ENCODE measurements around the gene FHOD3. TPM values are rescaled to one million over a fixed set of nuclear protein-coding genes. Genes with fewer than 3 reads are reported as not detected.

Gene FHOD3
- total and polyA plus RNA-seq, 9 of the 15 experiments (the other 6 are each of a cell fraction or from before 2014, with no cell fraction given): 0.11 TPM; not detected in 8

- Histone ChIP-seq H3K4me1 (replicated peaks in 1 of 2; ENCODE audit: control insufficient read depth in 2 of 2, insufficient read depth in 2 of 2, low read length in 2 of 2) (no peaks in the 10 kb centered on the region), H2AFZ (ENCODE audit: low read depth, low read length) (no peak overlapping the region), H3K9me3 (replicated peaks; ENCODE audit: control insufficient read depth, insufficient read depth, low read depth, low read length) (no peaks in the 10 kb centered on the region), H3K9me1 (ENCODE audit: control insufficient read depth, insufficient read depth, low read length) (no peaks in the 10 kb centered on the region), H3K4me3 (no peak overlapping the region), H3K4me2 (ENCODE audit: insufficient read depth, low read length) (no peak overlapping the region), H3K27me3 (ENCODE audit: control insufficient read depth in 2 of 2, insufficient read depth in 2 of 2, low read length in 2 of 2) (peaks cover 5 to 9% of the 10 kb centered on the region in 2 experiments; a peak in 3 of 5 replicates), H3K9ac (ENCODE audit: insufficient read depth in 1 of 2, low read depth in 2 of 2, low read length in 2 of 2) (no peak overlapping the region), H4K20me1 (replicated peaks; ENCODE audit: control insufficient read depth, insufficient read depth, low read length) (no peaks in the 10 kb centered on the region), H3K27ac (ENCODE audit: extremely low read depth, low read depth, low read length) (no peak overlapping the region), H3K79me2 (ENCODE audit: control insufficient read depth, insufficient read depth, low read length) (no peaks in the 10 kb centered on the region), H3K36me3 (ENCODE audit: control insufficient read depth, insufficient read depth, low read length) (no peaks in the 10 kb centered on the region)
- no TSS peak for BruUV-seq (replicated peaks)
- no peak for ATAC-seq
- CTCF ChIA-PET (ENCODE audit: low intra/inter-chr PET ratio): no interaction called here
- POLR2A ChIA-PET: no interaction called here
- no peak for DNase-seq (ENCODE audit: extremely low read depth in 1 of 4, low spot score in 3 of 4)
- no peak for FAIRE-seq
- intact Hi-C loops (cut with micrococcal nuclease): no loop called here
- in situ Hi-C loops (cut with MboI): no loop called here
- 0% methylated on average over 1 of the region's 1 CpG for WGBS (ENCODE audit: insufficient coverage, low coverage, missing lambda C conversion rate)
- TF ChIP-seq ILF3 (IDR thresholded peaks at IDR 0.05; ENCODE audit: borderline replicate concordance) (no peak), ETS2 (tag; IDR thresholded peaks at IDR 0.05; ENCODE audit: borderline replicate concordance, poor library complexity, severe bottlenecking) (no peak), FUS (optimal IDR thresholded peaks at IDR 0.05; ENCODE audit: low read depth, low read length) (no peak), EZH2 (IDR thresholded peaks at IDR 0.05; ENCODE audit: borderline replicate concordance, low read depth, low read length) (no peak), E2F5 (CRISPR knock-in tag; IDR thresholded peaks at IDR 0.05) (no peak), RB1 (IDR thresholded peaks at IDR 0.05; ENCODE audit: low read depth) (no peak), CXXC5 (CRISPR knock-in tag; IDR thresholded peaks at IDR 0.05) (no peak), CBX3 (IDR thresholded peaks at IDR 0.05; ENCODE audit: borderline replicate concordance in 1 of 2, low read length in 2 of 2) (no peak), TSC22D4 (tag; IDR thresholded peaks at IDR 0.05) (no peak), AFF4 (CRISPR knock-in tag; IDR thresholded peaks at IDR 0.05) (no peak), HMG20A (CRISPR knock-in tag; conservative IDR thresholded peaks at IDR 0.05) (no peak), CBX5 (IDR thresholded peaks at IDR 0.05; ENCODE audit: borderline replicate concordance, low read depth) (no peak), ZKSCAN3 (CRISPR knock-in tag; IDR thresholded peaks at IDR 0.05) (no peak), PREB (CRISPR knock-in tag; IDR thresholded peaks at IDR 0.05) (no peak), NR2F6 (CRISPR knock-in tag; IDR thresholded peaks at IDR 0.05) (no peak)
These were observed 160.8 kb downstream of the FHOD3 start for GRCh38 chr18:36458306-36458705.

Measured in K562 (cell line).